Urothelium cell line (cell line): ENCODE results near the gene HIGD1B.

Experiments used
- DNase-seq: peaks from one replicate; pipeline ENCODE4 v3.0.0; 2011; ENCODE audit warnings: low spot score, mixed read lengths
- FAIRE-seq: peaks from 2 replicates; lab custom pipeline; 2011; peaks lifted over from hg19 to GRCh38; lab: Jason Lieb, UNC

The HIGD1B gene

DNA sequence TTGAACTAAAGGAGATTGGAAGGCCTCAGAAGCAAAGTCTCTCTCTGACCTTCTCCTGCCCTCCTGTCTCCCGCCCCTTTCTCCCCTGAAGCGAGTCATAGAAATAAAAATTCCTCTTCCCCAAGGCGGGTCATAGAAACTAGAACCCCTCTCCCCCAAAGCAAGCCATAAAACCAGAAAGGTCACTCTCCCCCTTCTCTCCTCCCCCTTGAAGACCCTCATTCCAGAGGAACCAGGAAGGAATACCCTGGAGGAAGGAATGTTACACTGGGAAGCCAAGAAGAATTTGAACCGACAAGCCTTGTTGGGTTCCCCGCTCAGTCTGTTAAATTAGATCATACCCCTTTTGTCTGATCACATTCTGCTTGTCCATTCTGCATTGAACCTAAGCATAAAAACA, 14.9 kb upstream of the HIGD1B start:
- FAIRE-seq, result no peak
- DNase-seq, result no peak

DNA sequence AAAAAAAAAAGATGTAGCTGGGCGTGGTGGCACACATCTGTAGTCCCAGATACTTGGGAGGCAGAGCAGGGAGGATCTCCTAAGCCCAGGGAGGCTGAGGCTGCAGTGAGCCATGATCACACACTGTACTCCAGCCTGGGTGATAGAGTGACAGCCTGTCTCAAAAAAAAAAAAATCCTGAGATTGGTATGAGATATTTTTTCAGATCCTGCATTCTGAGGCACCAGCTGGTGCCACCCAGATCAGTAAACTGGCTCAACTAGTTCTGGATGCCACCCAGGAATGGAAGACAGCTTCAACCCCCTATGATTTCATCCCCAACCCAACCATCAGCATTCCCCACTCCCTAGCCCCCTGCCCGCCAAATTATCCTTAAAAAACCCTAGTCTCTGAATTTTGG, 10.5 kb upstream of the HIGD1B start:
- no peak for FAIRE-seq

DNA sequence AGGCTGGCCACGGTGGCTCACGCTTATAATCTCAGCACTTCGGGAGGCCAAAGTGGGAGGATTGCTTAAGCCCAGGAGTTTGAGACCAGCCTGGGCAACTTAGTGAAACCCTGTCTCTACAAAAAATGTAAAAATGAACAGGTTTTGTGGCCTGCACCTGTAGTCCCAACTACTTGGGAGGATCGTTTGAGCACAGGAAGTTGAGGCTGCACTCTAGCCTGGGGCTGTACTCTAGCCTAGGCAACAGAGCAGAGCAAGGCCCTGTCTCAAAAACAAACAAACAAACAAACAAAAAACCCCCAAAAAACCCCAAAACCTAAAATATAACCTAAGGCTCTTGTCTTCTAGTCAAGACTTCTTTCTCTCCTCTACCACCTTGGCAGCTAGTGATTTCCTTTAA, 7.4 kb upstream of the HIGD1B start:
- FAIRE-seq (no peak), DNase-seq (no peak)

More for the DNA sequence above, 10.5 kb upstream of the HIGD1B start:
- DNase-seq, result no peak

DNA sequence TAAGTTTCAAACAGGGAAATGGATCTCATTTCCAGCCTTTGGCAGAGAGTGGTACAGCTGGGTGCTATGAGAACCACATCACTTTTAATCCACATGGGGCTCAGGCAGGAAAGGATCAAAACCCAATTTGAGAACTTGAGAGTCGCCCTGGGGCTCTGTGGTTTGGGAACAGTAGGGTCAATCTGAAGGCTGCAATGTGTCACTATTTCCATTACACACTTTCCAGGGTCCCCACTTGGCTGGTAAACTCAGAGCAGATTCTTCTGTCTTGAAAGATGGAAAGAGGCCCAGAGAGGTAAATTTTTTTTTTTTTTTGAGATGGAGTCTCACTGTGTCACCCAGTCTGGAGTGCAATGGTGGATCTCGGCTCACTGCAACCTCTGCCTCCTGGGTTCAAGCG, 6.7 kb upstream of the HIGD1B start:
- DNase-seq, result no peak
- FAIRE-seq, result no peak

DNA sequence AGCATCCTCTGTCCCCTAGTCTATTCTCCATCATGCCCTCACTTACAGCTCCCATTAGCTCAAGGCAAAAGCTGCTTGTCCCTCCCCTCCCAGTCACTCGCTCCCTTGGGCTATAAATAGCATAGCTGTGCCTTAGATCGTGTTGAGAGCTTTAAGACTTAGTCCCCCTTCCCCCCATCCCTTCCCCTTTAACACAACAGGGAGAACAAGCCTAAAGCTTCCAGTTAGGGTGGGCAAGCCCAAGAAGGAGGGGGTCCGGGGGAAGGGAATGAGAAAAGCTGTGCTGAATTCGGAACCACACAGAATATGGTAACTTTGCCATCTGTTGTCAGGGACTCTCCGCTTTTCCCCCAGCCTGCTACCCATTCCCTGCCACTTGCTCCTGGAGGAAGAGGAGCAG, 4.9 kb upstream of the HIGD1B start:
- DNase-seq (no peak), FAIRE-seq (no peak)

DNA sequence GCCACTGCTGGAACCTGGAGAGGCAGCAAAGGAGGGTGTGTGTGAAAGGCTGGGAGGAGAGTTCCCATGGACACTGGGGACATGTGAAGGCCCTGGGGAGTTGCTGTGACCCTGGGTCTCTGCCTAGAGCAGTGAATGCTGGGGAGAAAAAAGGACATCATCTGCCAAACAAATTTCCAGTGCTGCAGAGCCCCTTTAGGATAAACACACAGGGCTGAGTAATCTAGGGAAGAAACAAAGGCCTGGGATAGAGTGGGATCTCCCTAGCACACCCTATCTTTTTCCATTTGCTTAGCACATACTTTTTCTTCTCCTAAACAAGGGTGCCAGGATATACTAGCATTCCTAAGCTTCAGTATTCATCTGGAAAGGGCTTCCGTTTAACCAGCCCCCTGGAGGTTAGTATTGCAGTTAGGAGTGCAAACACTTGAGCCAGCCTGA, 3.3 kb upstream of the HIGD1B start:
- no peak for DNase-seq
- no peak for FAIRE-seq

DNA sequence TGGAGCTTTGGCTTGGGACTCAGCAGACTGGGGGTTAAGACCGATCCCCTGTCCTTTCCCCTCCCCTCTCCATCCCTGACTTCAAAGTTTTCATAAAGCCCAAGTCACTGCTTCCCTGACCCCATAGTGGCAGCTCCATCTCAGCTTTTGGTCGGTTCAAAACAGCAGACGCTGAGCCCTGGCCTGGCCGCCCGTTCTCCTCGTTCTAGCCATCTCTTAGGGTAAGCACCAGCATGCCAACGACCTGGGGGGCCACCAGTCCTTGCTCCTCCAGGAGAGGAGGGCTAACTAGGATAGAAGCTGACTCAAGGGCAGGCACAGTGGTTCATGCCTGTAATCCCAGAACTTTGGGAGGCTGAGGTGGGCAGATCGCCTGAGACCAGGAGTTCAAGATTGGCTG, 1.5 kb upstream of the HIGD1B start:
- no peak for DNase-seq

DNA sequence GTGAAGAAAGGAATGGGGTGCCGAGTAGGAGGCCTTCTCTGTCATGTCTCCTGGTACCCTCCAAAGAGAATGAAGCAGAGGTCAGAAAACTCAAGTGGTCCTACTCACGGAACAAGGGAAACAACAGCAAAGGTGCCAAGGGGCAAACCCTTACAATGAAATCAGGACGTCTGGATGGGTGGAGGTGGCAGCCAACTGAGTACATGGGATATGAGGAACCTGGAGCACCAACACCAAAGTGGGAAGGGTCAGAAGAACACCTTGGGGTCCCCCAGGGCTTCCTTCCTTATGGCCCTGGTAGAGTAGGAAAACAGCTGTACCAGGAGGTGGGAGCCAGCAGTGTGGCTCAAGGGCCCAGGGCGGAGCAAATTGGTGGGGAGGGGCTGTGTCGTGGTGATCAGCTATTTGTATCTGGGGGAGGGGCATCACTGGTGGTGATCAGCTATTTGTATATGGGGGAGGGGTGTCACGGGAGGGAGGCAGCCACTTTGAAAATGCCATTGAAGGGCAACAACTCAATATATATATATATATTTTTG, 643 bp downstream of the HIGD1B start:
- DNase-seq (no peak), FAIRE-seq (no peak)

More for the DNA sequence above, 1.5 kb upstream of the HIGD1B start:
- no peak for FAIRE-seq

DNA sequence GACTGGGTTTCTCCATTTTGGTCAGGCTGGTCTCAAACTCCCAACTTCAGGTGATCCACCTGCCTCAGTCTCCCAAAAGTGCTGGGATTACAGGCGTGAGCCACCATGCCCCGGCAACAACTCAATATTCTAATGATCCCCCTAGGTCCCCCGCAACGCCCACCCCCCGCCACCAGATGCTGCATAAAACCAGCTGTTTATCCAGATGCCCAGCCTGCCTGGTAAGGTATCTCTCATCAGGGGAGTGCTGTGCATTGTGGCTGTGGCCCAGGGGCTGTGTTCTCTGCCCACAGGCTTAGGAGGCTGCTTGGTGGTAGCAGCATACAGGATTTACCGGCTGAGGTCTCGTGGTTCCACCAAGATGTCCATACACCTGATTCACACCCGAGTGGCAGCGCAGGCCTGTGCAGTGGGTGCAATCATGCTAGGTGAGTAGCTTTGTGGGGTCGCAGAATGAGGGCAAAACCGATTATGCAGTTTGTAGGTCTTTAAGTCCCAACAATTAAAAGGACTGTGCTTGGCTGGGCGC, 1.3 kb downstream of the HIGD1B start:
- DNase-seq (no peak), FAIRE-seq (peak; percentile 13)

DNA sequence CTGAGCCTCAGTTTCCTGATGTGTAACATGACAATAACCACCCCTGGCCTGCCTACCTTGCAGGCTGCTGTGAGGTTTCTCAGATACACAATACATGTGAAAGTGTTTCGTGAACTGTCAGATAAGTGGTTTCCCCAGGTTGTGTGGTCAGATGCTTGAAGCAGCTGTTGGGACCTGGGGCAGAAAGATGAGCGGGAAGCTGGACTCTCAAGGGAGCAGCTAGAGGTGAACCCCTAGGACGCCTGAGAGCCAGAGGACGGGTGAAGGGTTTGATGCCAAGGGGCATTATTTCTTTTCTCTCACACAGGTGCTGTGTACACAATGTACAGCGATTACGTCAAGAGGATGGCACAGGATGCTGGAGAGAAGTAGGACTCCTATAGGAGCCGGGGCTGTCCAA, 2.3 kb downstream of the HIGD1B start:
- DNase-seq (no peak), FAIRE-seq (no peak)

DNA sequence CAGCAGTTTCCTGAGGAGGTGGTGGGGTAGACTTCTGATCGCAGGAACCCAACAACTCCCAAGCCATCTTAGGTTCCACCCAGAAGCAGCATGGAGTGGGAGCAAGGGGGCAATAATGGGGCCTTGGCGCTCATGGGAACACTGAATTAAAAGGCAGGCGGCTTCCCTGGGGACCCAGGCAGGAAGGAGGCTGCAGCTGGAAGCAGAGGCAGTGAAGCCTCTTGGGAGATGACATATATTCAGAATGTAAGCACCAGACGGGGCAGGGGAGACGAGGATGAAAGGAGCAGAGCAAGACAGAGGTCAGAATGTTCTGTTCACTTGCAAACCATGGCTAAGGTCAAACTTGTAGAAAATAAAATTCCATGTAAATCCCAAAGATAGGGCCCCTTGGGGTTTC, 2.9 kb downstream of the HIGD1B start:
- FAIRE-seq, result no peak
- DNase-seq, result no peak

DNA sequence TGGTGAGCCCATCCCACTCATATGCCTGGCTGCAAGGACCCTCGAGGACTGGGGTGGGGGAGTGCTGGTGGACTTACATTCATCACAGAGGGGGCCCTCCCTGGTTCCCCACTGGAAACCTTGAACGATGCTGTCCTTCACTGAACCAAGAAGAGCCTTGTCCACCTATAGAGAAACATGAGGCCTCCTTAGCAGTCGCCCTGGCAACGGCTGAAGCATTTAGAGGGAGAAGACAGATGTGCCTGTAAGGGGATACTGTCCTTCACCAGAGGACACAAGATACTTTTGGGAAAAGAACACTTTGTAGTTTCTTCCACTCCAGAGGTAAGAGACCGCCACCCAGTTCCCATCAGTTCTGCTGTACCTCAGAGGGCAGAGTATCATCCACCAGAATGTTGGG, 6.5 kb downstream of the HIGD1B start:
- no peak for FAIRE-seq
- DNase-seq, result no peak

DNA sequence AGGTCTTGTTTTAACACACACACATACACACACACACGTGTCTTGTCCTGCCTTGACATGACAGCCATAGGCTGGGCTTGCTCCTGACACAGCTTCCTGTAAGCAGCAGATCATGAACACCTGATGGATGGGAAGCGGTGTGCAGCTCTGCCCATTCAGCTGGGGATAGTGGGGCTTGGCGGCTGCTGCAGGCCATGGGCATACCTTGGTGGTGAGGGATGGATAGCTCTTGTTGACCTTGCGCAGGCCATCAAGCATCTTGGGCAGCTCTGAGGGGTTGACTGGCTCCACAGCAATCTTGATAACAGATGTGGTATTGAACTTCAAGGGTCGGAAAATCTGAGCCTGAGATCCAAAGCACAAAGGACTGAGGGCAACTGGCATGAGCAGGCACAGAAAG, 12.0 kb downstream of the HIGD1B start:
- peak; percentile 56 for FAIRE-seq
- no peak for DNase-seq

DNA sequence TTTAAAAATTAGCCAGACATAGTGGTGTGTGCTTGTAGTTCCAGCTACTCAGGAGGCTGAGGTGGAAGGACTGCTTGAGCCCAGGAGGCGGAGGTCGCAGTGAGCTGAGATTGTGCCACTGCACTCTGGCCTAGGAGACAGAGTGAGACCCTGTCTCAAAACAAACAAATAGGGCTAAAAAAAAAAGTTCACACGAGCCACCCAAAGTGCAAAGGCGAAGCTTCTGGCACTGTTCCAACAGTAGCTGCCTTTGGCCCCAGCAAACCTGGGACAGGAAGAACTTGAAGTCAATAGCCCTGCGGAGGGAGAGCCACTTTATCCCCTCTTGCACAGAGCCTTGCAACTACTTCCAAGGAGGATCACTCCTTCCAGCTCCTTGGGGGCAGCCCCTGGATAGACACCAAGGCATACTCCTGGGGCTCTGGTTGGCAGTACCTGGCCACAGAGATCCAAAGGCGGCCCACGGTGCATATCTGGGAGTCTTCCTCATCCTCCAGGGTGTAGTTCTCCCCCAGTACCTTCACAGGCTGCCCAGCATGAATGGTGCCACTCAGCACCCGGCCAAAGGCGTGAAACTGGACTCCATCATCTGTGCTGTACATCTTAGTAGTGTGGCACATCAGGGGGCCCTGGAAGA, 14.7 kb downstream of the HIGD1B start:
- FAIRE-seq (no peak), DNase-seq (no peak)

DNA sequence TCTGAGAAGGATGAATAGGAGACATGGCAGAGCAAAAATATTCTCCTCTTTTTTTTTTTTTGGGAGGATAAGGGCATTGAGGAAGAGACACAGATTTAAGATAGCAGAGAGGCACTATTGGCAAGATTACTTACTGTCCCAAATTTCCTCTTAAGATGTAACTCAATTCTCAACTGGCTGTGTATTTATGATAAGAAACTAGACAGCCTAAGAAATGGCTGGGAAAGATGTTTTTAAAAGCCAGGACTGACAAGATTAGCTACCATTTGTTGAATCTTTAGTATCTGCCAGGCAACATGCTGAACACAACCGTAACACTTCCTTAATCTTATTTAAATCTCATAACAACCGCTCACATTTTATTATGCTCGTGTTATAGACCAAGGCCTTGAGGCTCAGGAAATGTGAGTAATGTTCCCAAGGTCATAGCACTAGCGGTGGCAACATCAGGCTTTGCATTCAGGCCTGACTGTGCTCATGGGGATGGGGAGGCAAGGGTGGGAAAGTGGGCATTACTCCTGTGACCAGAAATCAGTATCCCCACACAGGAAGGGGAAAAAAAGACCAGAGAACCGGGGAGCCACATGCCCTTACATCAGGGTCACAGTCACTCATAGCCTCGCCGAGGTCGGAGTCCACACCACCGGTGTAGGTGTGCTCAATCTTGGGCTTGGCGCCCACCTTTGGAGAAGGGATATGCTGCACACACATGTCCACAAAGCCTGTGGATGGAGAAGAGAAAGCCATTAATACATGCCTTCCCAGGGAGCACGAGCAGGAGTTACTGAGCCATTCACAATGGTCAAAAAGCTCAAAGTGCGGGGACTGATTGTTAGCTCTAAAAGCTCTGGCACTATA, 15.6 kb downstream of the HIGD1B start:
- DNase-seq, result no peak

DNA sequence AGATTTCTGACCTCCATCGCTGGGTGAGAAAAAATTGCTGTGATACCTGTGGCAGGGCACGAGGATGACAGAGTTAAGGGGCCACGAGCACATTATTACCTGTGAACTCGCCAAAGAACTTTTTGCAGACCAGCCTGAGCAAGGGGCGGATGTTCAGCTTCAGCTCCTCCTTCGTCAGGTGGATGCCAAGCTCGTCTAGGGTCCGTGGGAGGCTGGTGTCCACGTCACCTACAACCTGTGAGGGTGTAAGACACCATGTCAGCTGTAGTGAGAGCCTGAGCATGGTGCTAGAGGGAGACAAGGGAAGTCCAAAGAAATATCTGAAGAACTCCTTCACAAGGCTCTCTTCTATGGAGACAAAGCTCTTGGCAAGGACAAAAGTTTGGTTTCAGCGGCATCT, 17.1 kb downstream of the HIGD1B start:
- FAIRE-seq, result no peak
- no peak for DNase-seq

More for the DNA sequence above, 15.6 kb downstream of the HIGD1B start:
- FAIRE-seq, result no peak

DNA sequence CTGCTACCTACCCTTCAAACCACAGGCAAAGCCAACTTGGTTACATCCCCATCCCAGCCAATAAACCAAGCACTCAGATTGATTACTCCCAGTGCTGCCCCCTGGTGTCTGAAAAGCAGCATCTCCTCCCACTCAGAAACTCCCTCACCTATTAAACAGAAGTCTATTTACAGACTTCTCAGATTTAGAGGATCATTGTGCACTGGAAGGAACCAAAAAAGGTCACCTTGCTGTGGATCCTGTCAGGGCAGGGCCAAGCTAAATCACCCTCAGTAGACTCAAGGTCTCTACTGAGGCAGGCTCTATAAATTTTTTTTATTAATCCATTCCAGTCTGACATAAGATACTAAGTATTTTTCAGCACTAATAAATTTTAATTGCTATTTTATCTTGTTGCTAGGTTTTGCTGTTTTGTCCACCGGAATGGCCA, 17.6 kb downstream of the HIGD1B start:
- DNase-seq, result peak; percentile 70
- FAIRE-seq, result no peak

DNA sequence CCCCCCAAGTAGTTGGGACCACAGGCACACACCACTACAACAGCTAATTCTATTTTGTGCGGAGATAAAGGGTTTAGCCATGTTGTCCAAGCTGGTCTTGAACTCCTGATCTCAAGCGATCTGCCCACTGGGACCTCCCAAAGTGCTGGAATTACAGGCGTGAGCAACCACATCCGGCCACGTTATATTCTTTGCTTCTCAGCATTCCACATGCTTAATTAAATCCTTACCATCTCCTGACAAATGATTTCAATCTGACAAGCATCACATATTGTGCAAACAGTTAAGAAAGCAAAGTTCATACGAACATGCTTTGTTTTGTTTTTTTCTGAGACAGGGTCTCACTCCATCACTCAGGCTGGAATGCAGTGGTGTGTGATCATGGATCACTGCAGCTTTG, 18.2 kb downstream of the HIGD1B start:
- DNase-seq (no peak), FAIRE-seq (no peak)

DNA sequence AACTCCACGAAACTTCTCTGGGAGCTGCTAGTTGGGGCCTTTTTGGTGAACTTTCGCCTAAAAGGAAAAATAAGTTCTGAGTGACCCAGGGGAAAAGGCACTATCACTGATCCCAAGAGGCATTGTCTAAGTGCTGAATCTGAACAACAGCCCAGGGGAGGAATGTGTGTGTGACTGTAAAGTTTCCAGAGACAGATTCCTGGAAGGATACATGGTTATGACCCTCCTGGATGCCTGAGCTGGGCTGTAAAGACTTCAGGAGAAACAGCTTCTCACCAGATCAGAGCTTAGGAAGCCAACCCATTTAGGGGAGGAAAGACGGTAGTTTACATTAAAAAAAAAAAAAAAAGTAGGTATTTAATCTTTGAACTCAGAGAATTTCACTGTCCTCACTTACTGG, 20.2 kb downstream of the HIGD1B start:
- DNase-seq, result no peak
- no peak for FAIRE-seq

DNA sequence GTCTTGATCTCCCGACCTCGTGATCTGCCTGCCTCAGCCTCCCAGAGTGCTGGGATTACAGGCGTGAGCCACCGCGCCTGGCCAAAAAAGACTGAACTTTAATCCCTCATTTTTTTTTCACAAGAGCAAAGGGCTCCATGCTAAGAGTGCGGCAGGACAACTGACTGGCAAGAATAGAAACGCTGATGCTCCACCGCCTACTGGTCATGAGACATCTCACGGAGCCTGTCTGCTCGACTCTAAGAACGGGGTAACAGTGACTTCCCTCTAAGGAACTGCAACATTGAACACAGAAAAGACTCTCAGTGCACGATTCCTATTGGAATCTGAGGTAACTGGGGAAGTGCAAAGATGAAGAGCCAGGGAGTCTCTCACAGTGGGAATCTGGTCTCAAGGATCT, 23.9 kb downstream of the HIGD1B start:
- FAIRE-seq (no peak), DNase-seq (no peak)

DNA sequence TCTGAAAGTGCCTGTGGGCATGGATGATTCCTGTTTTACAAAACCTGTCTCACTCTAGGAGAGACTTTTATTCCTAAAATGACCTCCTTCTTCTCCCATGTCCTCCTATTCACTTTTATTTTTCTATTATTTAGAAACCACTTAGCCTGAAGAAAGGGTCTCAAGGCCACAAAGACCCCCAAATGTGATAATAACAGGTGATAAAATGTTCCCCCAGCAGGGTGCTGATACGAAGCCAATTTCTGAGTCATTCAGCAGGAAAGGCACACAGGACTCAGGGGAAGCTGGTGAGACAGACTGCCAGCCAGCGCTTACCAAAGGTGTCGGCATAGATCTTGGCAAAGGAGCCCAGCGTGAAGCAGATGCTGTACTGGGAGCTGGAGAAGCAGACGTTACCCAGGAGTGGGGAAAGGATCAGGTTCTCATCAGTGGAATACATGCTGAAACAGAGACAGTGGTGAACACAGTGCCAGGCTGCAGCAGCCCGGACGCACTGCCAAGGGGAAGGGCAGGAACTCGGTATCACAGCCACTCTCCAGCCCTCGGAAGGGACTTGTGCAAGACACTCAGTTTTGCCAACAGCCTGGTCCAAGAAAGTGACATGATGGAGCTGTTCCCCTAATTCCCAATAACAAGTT, 24.6 kb downstream of the HIGD1B start:
- no peak for DNase-seq
- no peak for FAIRE-seq
